EH (cell line): ENCODE data around the gene PGA3.
"Not testable (repeated sequence)": the region's sequence is repeated elsewhere in the genome, so short reads cannot be mapped to it uniquely, and the experiment has no call there.

Source experiments
- DNase-seq: peaks from one replicate; pipeline ENCODE4 v3.0.0-alpha.2; 2015; ENCODE audit warnings: low read depth

Gene PGA3

GRCh38 chr11:61171907-61172306, 31.4 kb upstream of the PGA3 start:
- DNase-seq, result no peak

DNA sequence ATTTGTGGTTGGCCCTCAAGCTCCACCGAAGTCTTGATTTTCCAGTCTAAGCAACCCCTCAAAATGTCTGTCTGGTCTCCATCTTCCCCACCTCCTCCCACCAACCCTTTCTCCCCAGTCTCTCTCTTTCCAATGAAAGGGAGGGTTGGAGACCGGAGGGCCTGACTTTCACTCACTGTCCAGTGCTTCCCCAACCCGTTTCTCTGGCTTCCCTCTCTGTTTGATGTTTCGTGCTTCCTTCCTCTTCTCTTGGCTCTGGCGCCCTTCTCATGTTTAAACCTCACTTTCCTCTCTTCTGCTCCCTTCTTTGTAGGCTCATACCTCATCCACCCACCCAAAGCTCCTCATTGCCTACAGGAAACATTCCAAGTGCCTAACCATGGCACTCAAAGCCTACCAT, 31.0 kb upstream of the PGA3 start:
- DNase-seq, result no peak

DNA sequence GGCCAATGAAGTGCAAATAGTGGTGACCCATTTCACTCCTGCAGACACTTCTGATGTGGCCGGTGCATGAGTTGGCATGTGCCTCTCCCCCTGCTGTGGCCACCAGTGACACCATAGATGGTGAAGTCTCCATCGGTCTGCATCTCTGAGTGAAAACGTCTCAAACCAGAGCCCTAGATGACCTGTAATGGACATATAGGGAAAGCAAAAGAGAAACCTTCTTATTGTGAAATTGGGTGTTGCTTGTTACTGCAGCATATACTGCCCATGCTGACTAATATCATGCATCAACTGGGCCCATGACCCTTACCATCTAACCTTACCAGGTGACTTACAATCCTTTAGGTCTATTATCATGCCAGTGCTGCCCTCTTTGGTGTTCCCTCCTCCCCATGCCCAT, 30.4 kb upstream of the PGA3 start:
- no peak for DNase-seq

GRCh38 chr11:61173456-61173855, 29.9 kb upstream of the PGA3 start:
- peak; percentile 57 for DNase-seq

GRCh38 chr11:61174273-61174672, 29.0 kb upstream of the PGA3 start:
- no peak for DNase-seq

GRCh38 chr11:61174949-61175348, 28.4 kb upstream of the PGA3 start:
- no peak for DNase-seq

- no peak for DNase-seq
These were observed 26.9 kb upstream of the PGA3 start for GRCh38 chr11:61176446-61176845.

DNA sequence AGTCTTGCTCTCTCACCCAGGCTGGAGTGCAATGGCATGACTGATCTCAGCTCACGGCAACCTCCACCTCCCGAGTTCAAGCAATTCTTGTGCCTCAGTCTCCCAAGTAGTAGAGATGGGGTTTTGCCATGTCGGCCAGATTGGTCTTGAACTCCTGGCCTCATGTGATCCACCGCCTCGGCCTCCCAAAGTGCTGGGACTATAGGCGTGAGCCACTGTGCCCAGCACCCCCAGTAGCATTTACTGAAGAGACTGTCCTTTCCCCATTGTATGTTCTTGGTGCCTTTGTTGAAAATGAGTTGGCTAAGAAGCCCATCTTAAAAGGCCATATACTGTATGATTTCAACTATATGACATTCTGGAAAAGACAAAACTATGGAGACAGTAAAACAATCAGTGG, 23.1 kb upstream of the PGA3 start:
- not testable (repeated sequence) for DNase-seq

- no peak for DNase-seq
These were observed 21.8 kb upstream of the PGA3 start for GRCh38 chr11:61181489-61181888.

GRCh38 chr11:61183645-61184044, 19.7 kb upstream of the PGA3 start:
- no peak for DNase-seq

- DNase-seq, result no peak
These were observed 16.8 kb upstream of the PGA3 start for GRCh38 chr11:61186504-61186903.

GRCh38 chr11:61187505-61188130, 15.7 kb upstream of the PGA3 start:
- peak; percentile 76 for DNase-seq

- DNase-seq, result no peak
These were observed 13.4 kb upstream of the PGA3 start for GRCh38 chr11:61189933-61190332.

GRCh38 chr11:61193596-61193995, 9.7 kb upstream of the PGA3 start:
- no peak for DNase-seq

DNA sequence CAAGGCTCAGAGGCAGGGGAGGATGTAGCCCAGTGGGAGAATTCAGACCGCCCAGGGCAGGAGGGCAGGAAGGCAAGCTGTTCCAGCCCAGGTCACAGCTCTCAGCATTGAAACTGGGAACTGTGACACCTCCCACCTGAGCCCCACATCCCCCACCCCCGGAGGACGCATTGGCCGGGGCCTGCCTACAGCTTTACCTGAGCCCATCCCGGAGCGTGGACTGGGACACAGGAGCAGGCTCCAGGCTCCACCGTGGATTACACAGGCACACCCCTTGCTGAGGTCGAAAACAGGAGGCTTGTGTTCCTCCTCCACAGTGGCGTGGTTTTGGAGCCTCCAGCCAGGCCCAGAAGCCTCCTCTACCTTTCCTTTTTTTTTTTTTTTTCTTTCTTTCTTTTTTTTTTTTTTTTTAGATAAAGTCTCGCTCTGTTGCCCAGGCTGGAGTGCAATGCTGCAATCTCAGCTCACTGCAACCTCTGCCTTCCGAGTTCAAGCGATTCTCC, 9.1 kb upstream of the PGA3 start:
- DNase-seq, result no peak

- no peak for DNase-seq
These were observed 8.2 kb upstream of the PGA3 start for GRCh38 chr11:61194981-61195695.

- no peak for DNase-seq
These were observed 7.6 kb upstream of the PGA3 start for GRCh38 chr11:61195719-61196118.

GRCh38 chr11:61198361-61198760, 5.0 kb upstream of the PGA3 start:
- DNase-seq, result no peak

GRCh38 chr11:61198948-61199523, 4.3 kb upstream of the PGA3 start:
- no peak for DNase-seq

GRCh38 chr11:61201476-61201875, 1.8 kb upstream of the PGA3 start:
- DNase-seq, result no peak

- not testable (repeated sequence) for DNase-seq
These were observed 558 bp downstream of the PGA3 start for GRCh38 chr11:61203873-61204272.

DNA sequence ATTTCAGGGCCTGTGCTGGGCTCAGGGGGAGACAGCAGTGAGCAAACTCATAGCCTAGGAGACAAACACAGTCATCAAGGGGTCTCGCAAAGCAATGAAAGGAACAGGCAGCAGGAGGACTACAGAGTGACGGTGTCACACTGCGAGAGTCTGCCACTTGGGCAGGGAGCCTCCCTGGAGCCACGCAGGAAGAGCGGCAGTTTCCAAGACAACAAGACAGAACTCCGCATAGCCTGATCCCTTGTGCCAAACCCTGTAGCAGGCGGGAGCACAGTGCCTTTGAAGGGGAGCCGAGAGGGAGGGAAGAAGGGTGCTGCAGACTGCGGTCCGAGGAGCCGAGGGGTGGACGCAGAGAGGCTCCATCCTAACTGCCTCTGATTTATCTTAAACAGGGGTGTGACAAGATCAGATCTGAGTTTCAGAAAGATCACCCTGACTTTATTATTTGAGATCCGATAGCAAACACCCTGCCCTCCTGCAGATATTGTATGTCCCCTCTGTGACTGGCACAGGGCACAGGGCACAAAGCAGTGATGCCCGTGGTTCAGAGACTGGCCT, 1.3 kb downstream of the PGA3 start:
- not testable (repeated sequence) for DNase-seq
